HEK293T (cell line): ENCODE results near the gene SUPT4H1.

ENCODE experiments used
- BHLHE40 ChIP-seq: fragments of 450-650 bp; IDR thresholded peaks from 2 replicates; pipeline ENCODE4 v1.6.1; 2016; ENCODE audit warnings: mild to moderate bottlenecking, moderate library complexity, borderline replicate concordance
- L3MBTL2 ChIP-seq: fragments of 450-650 bp; conservative IDR thresholded peaks from 2 replicates; pipeline ENCODE4 v1.6.1; 2016; ENCODE audit warnings: mild to moderate bottlenecking

- no peak for TF ChIP-seq BHLHE40
- TF ChIP-seq L3MBTL2, result no peak
Observed at GRCh38 chr17:58311429-58311894, 40.5 kb downstream of the SUPT4H1 start.
